SK-N-SH (cell line): ENCODE results near the gene WDHD1.
"Not testable (repeated sequence)": the region's sequence is repeated elsewhere in the genome, so short reads cannot be mapped to it uniquely, and the experiment has no call there.

Experiments
- EZH2phosphoT487 ChIP-seq: fragments of 200-600 bp; sonication (generic); IDR thresholded peaks from 2 replicates; pipeline ENCODE4 v1.6.1; 2017; ENCODE audit warnings: low read depth, mixed run types, mild to moderate bottlenecking, antibody characterized with exemption, moderate library complexity, borderline replicate concordance
- FOXJ3 ChIP-seq: sonication (generic); formaldehyde crosslinking; IDR thresholded peaks from 2 replicates; pipeline ENCODE4 v1.5.1; 2020; ENCODE audit warnings: mild to moderate bottlenecking, missing genetic modification reagents
- GABPA ChIP-seq: IDR thresholded peaks from 2 replicates; pipeline ENCODE4 v1.4.0; 2012; ENCODE audit warnings: low read depth, mild to moderate bottlenecking
- TF ChIP-seq, protein P1 (sequence below): fragments of 200-600 bp; sonication (generic); IDR thresholded peaks from 2 replicates; pipeline ENCODE4 v1.6.1; 2017; ENCODE audit warnings: antibody characterized with exemption, mild to moderate bottlenecking, moderate library complexity
- TF ChIP-seq, protein P2 (sequence below): IDR thresholded peaks from 2 replicates; pipeline ENCODE4 v1.4.0; 2012; ENCODE audit warnings: low read depth, borderline replicate concordance

- TF ChIP-seq EZH2phosphoT487; FOXJ3 (CRISPR knock-in tag); GABPA: not testable (repeated sequence)
- TF ChIP-seq, protein P1, sequence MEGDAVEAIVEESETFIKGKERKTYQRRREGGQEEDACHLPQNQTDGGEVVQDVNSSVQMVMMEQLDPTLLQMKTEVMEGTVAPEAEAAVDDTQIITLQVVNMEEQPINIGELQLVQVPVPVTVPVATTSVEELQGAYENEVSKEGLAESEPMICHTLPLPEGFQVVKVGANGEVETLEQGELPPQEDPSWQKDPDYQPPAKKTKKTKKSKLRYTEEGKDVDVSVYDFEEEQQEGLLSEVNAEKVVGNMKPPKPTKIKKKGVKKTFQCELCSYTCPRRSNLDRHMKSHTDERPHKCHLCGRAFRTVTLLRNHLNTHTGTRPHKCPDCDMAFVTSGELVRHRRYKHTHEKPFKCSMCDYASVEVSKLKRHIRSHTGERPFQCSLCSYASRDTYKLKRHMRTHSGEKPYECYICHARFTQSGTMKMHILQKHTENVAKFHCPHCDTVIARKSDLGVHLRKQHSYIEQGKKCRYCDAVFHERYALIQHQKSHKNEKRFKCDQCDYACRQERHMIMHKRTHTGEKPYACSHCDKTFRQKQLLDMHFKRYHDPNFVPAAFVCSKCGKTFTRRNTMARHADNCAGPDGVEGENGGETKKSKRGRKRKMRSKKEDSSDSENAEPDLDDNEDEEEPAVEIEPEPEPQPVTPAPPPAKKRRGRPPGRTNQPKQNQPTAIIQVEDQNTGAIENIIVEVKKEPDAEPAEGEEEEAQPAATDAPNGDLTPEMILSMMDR, result not testable (repeated sequence)
- TF ChIP-seq, protein P2, sequence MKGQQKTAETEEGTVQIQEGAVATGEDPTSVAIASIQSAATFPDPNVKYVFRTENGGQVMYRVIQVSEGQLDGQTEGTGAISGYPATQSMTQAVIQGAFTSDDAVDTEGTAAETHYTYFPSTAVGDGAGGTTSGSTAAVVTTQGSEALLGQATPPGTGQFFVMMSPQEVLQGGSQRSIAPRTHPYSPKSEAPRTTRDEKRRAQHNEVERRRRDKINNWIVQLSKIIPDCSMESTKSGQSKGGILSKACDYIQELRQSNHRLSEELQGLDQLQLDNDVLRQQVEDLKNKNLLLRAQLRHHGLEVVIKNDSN, result not testable (repeated sequence)
Measured at GRCh38 chr14:54897809-54898555, 128.9 kb downstream of the WDHD1 start.
